ENCODE measurements around the gene SPON1.

Gene SPON1

DNA sequence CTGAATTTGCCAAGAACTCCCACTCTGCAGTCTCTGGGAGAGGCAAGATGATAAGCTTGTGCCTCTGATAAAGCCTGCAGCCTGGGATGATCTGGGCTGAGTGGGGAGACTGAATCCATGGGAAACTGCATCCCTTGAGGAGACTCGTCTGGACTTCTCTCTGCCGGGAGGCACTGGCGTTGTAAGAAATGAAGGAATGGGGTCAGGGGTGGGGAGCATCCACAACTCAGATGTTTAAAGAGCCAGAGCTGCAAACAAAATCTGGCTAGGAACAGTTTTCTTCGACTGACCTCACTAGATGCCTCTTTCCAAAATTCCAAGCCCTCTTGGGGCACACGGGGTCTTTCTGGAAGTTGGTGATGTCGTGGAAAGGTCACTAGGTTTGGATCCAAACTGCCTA is 64.4 kb downstream of the SPON1 start:
- Histone ChIP-seq H3F3A (ENCODE audit: insufficient read depth) (no peaks in the 10 kb centered on the region), H3K27ac (ENCODE audit: low read depth, low read length) (no peak overlapping the region), H2AFZ (ENCODE audit: low read depth, low read length, severe bottlenecking) (no peak overlapping the region), H3K4me3 (ENCODE audit: insufficient read depth, low read length, poor library complexity, severe bottlenecking) (no peak overlapping the region), H3K9ac (ENCODE audit: low read length) (no peak overlapping the region), H3K27me3 (ENCODE audit: low read length) (no peaks in the 10 kb centered on the region), H3K36me3 (ENCODE audit: low read length) (no peaks in the 10 kb centered on the region), H3K4me2 (ENCODE audit: low read depth, low read length, poor library complexity, severe bottlenecking) (no peak overlapping the region), H3K79me2 (ENCODE audit: insufficient read depth, low read length) (no peaks in the 10 kb centered on the region), H4K20me1 (ENCODE audit: low read depth, low read length) (no peaks in the 10 kb centered on the region), H3K9me3 (ENCODE audit: insufficient read depth, low read length) (no peaks in the 10 kb centered on the region), H3K9me2 (replicated peaks; ENCODE audit: insufficient read depth, low read length) (no peaks in the 10 kb centered on the region)
- TF ChIP-seq, protein P1, sequence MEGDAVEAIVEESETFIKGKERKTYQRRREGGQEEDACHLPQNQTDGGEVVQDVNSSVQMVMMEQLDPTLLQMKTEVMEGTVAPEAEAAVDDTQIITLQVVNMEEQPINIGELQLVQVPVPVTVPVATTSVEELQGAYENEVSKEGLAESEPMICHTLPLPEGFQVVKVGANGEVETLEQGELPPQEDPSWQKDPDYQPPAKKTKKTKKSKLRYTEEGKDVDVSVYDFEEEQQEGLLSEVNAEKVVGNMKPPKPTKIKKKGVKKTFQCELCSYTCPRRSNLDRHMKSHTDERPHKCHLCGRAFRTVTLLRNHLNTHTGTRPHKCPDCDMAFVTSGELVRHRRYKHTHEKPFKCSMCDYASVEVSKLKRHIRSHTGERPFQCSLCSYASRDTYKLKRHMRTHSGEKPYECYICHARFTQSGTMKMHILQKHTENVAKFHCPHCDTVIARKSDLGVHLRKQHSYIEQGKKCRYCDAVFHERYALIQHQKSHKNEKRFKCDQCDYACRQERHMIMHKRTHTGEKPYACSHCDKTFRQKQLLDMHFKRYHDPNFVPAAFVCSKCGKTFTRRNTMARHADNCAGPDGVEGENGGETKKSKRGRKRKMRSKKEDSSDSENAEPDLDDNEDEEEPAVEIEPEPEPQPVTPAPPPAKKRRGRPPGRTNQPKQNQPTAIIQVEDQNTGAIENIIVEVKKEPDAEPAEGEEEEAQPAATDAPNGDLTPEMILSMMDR (IDR thresholded peaks at IDR 0.05; ENCODE audit: insufficient read depth, low read length, poor library complexity, severe bottlenecking), result no peak
- no peak for TF ChIP-seq EZH2phosphoT487 (conservative IDR thresholded peaks at IDR 0.05; ENCODE audit: low read length)

DNA sequence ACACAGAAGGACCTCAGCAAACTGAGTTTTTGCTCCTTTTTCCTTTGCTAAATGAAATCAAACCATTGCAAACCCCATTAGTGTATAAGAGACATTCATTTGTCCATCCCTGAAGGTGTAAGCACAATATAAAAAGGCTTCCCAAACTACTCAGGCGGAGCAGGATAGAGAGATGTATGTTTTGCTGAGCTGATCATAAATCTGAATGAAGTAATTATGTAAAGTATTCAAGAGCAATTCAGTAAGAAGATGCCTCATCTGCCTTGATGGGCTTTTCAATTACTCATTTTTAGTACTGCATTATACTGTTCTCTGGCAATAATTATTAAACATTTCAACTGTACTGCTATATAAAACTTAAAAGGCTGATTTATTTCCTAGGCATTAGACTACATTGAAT is 65.0 kb downstream of the SPON1 start:
- H3F3A ChIP-seq (ENCODE audit: insufficient read depth), result no peaks in the 10 kb centered on the region
- H3K27me3 ChIP-seq (ENCODE audit: low read length), result no peaks in the 10 kb centered on the region
- no peaks in the 10 kb centered on the region for H3K9me2 ChIP-seq (replicated peaks; ENCODE audit: insufficient read depth, low read length)
- no peak for TF ChIP-seq EZH2phosphoT487 (conservative IDR thresholded peaks at IDR 0.05; ENCODE audit: low read length)
- TF ChIP-seq, protein P1 (IDR thresholded peaks at IDR 0.05; ENCODE audit: insufficient read depth, low read length, poor library complexity, severe bottlenecking), result no peak
- H3K9me3 ChIP-seq (ENCODE audit: insufficient read depth, low read length), result no peaks in the 10 kb centered on the region
- no peaks in the 10 kb centered on the region for H3K79me2 ChIP-seq (ENCODE audit: insufficient read depth, low read length)
- no peak overlapping the region for H3K27ac ChIP-seq (ENCODE audit: low read depth, low read length)
- H4K20me1 ChIP-seq (ENCODE audit: low read depth, low read length), result no peaks in the 10 kb centered on the region
- H3K4me2 ChIP-seq (ENCODE audit: low read depth, low read length, poor library complexity, severe bottlenecking), result no peak overlapping the region
- no peaks in the 10 kb centered on the region for H3K36me3 ChIP-seq (ENCODE audit: low read length)
- H3K4me3 ChIP-seq (ENCODE audit: insufficient read depth, low read length, poor library complexity, severe bottlenecking), result no peak overlapping the region
- no peak overlapping the region for H2AFZ ChIP-seq (ENCODE audit: low read depth, low read length, severe bottlenecking)
- H3K9ac ChIP-seq (ENCODE audit: low read length), result no peak overlapping the region

DNA sequence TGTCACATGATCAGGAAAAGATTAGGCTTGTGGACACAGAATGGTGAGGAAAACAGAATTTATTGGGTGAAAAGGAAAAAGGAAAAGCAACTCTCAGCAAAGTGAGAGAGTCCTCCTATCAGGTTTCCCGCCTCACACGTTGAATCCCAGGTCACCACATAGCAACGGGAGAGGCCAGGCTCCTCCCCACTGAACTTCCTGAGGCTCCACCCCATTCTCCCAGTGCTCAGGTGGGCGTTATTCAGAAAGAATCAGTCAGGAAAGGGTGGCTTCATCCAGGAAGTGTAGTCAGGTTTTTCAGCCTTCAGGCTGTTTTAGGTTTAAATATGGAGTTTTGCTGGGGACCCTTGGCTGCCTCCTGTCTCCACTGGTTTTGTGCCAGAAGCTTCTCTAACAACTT is 66.9 kb downstream of the SPON1 start:
- Histone ChIP-seq H3K4me2 (ENCODE audit: low read depth, low read length, poor library complexity, severe bottlenecking) (no peak overlapping the region), H2AFZ (ENCODE audit: low read depth, low read length, severe bottlenecking) (no peak overlapping the region), H3K4me3 (ENCODE audit: insufficient read depth, low read length, poor library complexity, severe bottlenecking) (no peak overlapping the region), H3K79me2 (ENCODE audit: insufficient read depth, low read length) (no peaks in the 10 kb centered on the region), H3K9me2 (replicated peaks; ENCODE audit: insufficient read depth, low read length) (no peaks in the 10 kb centered on the region), H3F3A (ENCODE audit: insufficient read depth) (no peaks in the 10 kb centered on the region), H3K27me3 (ENCODE audit: low read length) (no peaks in the 10 kb centered on the region), H3K36me3 (ENCODE audit: low read length) (no peaks in the 10 kb centered on the region), H3K9ac (ENCODE audit: low read length) (no peak overlapping the region), H4K20me1 (ENCODE audit: low read depth, low read length) (no peaks in the 10 kb centered on the region), H3K9me3 (ENCODE audit: insufficient read depth, low read length) (no peaks in the 10 kb centered on the region), H3K27ac (ENCODE audit: low read depth, low read length) (no peak overlapping the region)
- TF ChIP-seq, protein P1 (IDR thresholded peaks at IDR 0.05; ENCODE audit: insufficient read depth, low read length, poor library complexity, severe bottlenecking), result no peak
- no peak for TF ChIP-seq EZH2phosphoT487 (conservative IDR thresholded peaks at IDR 0.05; ENCODE audit: low read length)
